Prostate gland (tissue), 2 donors: ENCODE measurements around the gene HHIPL1.

Experiments
- POLR2A ChIP-seq: fragments of 450-650 bp; IDR thresholded peaks from one replicate; pipeline ENCODE4 v1.6.1; 2016; ENCODE audit warnings: antibody characterized with exemption, mild to moderate bottlenecking
- TF ChIP-seq, protein P1 (sequence below), 4 experiments: fragments of 200-600 bp in 2 of 4; fragments of 450-650 bp in 2 of 4; sonication (generic) in 2 of 4; IDR thresholded peaks; 1 replicate in 3 of 4; 2 replicates in 1 of 4; pipeline ENCODE4 v1.5.1; 2016 to 2019; ENCODE audit warnings: antibody characterized with exemption in 4 of 4, mild to moderate bottlenecking in 2 of 4, moderate library complexity in 2 of 4

DNA sequence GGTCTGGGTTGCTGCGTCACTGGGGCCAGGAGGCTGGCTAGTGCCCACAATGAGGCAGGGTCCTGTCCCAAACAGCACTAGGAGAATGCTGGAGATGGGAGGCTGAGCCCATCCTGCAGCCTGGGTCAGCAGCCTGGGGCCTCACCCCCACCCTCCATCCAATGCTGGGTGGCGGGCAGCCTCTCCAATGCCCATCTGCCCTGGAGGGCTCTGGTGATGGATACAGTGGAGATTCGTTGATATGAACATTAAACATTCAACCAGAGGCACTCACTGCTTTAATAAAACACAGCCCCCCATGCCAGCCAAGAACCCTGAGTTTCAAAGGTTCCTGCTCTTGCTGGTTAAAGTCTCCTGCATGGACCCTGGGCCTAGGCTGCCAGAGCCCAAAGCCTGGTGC, 19.5 kb upstream of the HHIPL1 start:
- TF ChIP-seq POLR2A = no peak
- TF ChIP-seq, protein P1, sequence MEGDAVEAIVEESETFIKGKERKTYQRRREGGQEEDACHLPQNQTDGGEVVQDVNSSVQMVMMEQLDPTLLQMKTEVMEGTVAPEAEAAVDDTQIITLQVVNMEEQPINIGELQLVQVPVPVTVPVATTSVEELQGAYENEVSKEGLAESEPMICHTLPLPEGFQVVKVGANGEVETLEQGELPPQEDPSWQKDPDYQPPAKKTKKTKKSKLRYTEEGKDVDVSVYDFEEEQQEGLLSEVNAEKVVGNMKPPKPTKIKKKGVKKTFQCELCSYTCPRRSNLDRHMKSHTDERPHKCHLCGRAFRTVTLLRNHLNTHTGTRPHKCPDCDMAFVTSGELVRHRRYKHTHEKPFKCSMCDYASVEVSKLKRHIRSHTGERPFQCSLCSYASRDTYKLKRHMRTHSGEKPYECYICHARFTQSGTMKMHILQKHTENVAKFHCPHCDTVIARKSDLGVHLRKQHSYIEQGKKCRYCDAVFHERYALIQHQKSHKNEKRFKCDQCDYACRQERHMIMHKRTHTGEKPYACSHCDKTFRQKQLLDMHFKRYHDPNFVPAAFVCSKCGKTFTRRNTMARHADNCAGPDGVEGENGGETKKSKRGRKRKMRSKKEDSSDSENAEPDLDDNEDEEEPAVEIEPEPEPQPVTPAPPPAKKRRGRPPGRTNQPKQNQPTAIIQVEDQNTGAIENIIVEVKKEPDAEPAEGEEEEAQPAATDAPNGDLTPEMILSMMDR (IDR thresholded peaks at IDR 0.05) = no peak
